Measurements from ENCODE around the gene CLIP4. TPM values are rescaled to one million over a fixed set of nuclear protein-coding genes. Genes with fewer than 3 reads are reported as not detected.
"Not testable (repeated sequence)": the region's sequence is repeated elsewhere in the genome, so short reads cannot be mapped to it uniquely, and the experiment has no call there.

CLIP4 gene
- total RNA-seq, 2 experiments from 2014 or later = 36.8 to 39.4 TPM

GRCh38 chr2:29084554-29084953, 30.7 kb upstream of the CLIP4 start:
- H3K4me1 Mint-ChIP-seq (ENCODE audit: low read depth) = no peaks in the 10 kb centered on the region
- H3K4me1 ChIP-seq (ENCODE audit: insufficient read depth, low read length) = no peaks in the 10 kb centered on the region
- ChIA-PET CTCF (interaction anchor here (1.4 kb wide), 1 partner anchor 9 kb away, joined by 4 read pairs; no protein-coding TSS in a partner anchor), POLR2A (no interaction called here)
- ATAC-seq (ENCODE audit: poor library complexity) = no peak
- intact Hi-C loops (cut with DNase I, micrococcal nuclease) = no loop called here
- TF ChIP-seq CTCF (IDR thresholded peaks at IDR 0.05) = no peak
- H3K9me3 Mint-ChIP-seq = no peaks in the 10 kb centered on the region
- no peak overlapping the region for H3K27ac ChIP-seq (ENCODE audit: low read depth in 1 of 2, low read length in 2 of 2)
- no peaks in the 10 kb centered on the region for H3K27me3 ChIP-seq (ENCODE audit: control insufficient read depth in 1 of 2, insufficient read depth in 2 of 2, low read length in 2 of 2)
- no peak overlapping the region for H3K4me3 Mint-ChIP-seq
- peaks cover 0 to 17% of the 10 kb centered on the region in 2 experiments for H3K9me3 ChIP-seq (ENCODE audit: control insufficient read depth in 1 of 2, insufficient read depth in 1 of 2, low read length in 2 of 2)
- H3K27me3 Mint-ChIP-seq = no peaks in the 10 kb centered on the region
- H3K36me3 ChIP-seq (ENCODE audit: insufficient read depth, low read length) = no peaks in the 10 kb centered on the region
- no peaks in the 10 kb centered on the region for H3K36me3 Mint-ChIP-seq (ENCODE audit: low read depth)
- no peak overlapping the region for H3K4me3 ChIP-seq (ENCODE audit: low read length)
- no peak for DNase-seq
- H3K27ac Mint-ChIP-seq = no peak overlapping the region

DNA sequence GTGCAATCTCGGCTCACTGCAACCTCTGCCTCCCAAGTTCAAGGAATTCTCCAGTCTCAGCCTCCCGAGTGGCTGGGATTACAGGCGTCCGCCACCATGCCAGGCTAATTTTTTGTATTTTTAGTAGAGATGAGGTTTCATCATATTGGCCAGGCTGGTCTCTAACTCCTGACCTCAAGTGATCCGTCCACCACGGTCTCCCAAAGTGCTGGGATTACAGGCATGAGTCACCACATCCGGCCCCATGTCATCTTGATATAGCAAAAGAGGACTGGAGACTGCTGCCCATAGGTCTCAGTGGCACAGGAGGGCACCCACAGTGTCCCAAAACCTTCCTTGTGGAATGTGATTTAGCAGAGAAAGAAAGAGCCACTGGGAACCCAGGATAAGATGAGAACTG, 24.9 kb upstream of the CLIP4 start:
- H3K27me3 ChIP-seq (ENCODE audit: control insufficient read depth in 1 of 2, insufficient read depth in 2 of 2, low read length in 2 of 2); H3K4me1 Mint-ChIP-seq (ENCODE audit: low read depth); H3K27me3 Mint-ChIP-seq; H3K9me3 Mint-ChIP-seq; H3K4me1 ChIP-seq (ENCODE audit: insufficient read depth, low read length); DNase-seq; CTCF ChIA-PET; intact Hi-C loops (cut with DNase I, micrococcal nuclease); H3K4me3 ChIP-seq (ENCODE audit: low read length); H3K36me3 Mint-ChIP-seq (ENCODE audit: low read depth); ATAC-seq (ENCODE audit: poor library complexity); H3K36me3 ChIP-seq (ENCODE audit: insufficient read depth, low read length); POLR2A ChIA-PET; H3K9me3 ChIP-seq (ENCODE audit: control insufficient read depth in 1 of 2, insufficient read depth in 1 of 2, low read length in 2 of 2); H3K27ac ChIP-seq (ENCODE audit: low read depth in 1 of 2, low read length in 2 of 2); H3K27ac Mint-ChIP-seq; H3K4me3 Mint-ChIP-seq: not testable (repeated sequence)

- ATAC-seq (ENCODE audit: poor library complexity) (no peak), DNase-seq (no peak)
- no peak overlapping the region for H3K27ac Mint-ChIP-seq
- no peaks in the 10 kb centered on the region for H3K9me3 Mint-ChIP-seq
- ChIA-PET POLR2A (no interaction called here), CTCF (no interaction called here)
- Histone ChIP-seq H3K4me3 (ENCODE audit: low read length) (no peak overlapping the region), H3K9me3 (ENCODE audit: control insufficient read depth in 1 of 2, insufficient read depth in 1 of 2, low read length in 2 of 2) (no peaks in the 10 kb centered on the region), H3K27me3 (ENCODE audit: control insufficient read depth in 1 of 2, insufficient read depth in 2 of 2, low read length in 2 of 2) (no peaks in the 10 kb centered on the region), H3K27ac (ENCODE audit: low read depth in 1 of 2, low read length in 2 of 2) (no peak overlapping the region), H3K36me3 (ENCODE audit: insufficient read depth, low read length) (no peaks in the 10 kb centered on the region), H3K4me1 (ENCODE audit: insufficient read depth, low read length) (no peaks in the 10 kb centered on the region)
- TF ChIP-seq CTCF (IDR thresholded peaks at IDR 0.05) = no peak
- no peaks in the 10 kb centered on the region for H3K4me1 Mint-ChIP-seq (ENCODE audit: low read depth)
- no peak overlapping the region for H3K4me3 Mint-ChIP-seq
- no peaks in the 10 kb centered on the region for H3K27me3 Mint-ChIP-seq
- intact Hi-C loops (cut with DNase I, micrococcal nuclease) = no loop called here
- H3K36me3 Mint-ChIP-seq (ENCODE audit: low read depth) = no peaks in the 10 kb centered on the region
Observed at GRCh38 chr2:29096969-29097368, 18.2 kb upstream of the CLIP4 start.

- H3K9me3 ChIP-seq (ENCODE audit: control insufficient read depth in 1 of 2, insufficient read depth in 1 of 2, low read length in 2 of 2) = no peaks in the 10 kb centered on the region
- H3K27ac Mint-ChIP-seq = no peak overlapping the region
- H3K4me1 ChIP-seq (ENCODE audit: insufficient read depth, low read length) = no peaks in the 10 kb centered on the region
- CTCF ChIA-PET = no interaction called here
- no peaks in the 10 kb centered on the region for H3K36me3 Mint-ChIP-seq (ENCODE audit: low read depth)
- no peak for DNase-seq
- H3K27ac ChIP-seq (ENCODE audit: low read depth in 1 of 2, low read length in 2 of 2) = no peak overlapping the region
- H3K27me3 Mint-ChIP-seq = no peaks in the 10 kb centered on the region
- no peak for TF ChIP-seq CTCF (IDR thresholded peaks at IDR 0.05)
- H3K9me3 Mint-ChIP-seq = no peaks in the 10 kb centered on the region
- intact Hi-C loops (cut with DNase I, micrococcal nuclease) = no loop called here
- no peak overlapping the region for H3K4me3 Mint-ChIP-seq
- ATAC-seq (ENCODE audit: poor library complexity) = no peak
- no peak overlapping the region for H3K4me3 ChIP-seq (ENCODE audit: low read length)
- no peaks in the 10 kb centered on the region for H3K27me3 ChIP-seq (ENCODE audit: control insufficient read depth in 1 of 2, insufficient read depth in 2 of 2, low read length in 2 of 2)
- POLR2A ChIA-PET = no interaction called here
- H3K4me1 Mint-ChIP-seq (ENCODE audit: low read depth) = no peaks in the 10 kb centered on the region
- no peaks in the 10 kb centered on the region for H3K36me3 ChIP-seq (ENCODE audit: insufficient read depth, low read length)
Observed at GRCh38 chr2:29097569-29097968, 17.6 kb upstream of the CLIP4 start.
